Measurements from ENCODE around the gene TSC2. TPM values are rescaled to one million over a fixed set of nuclear protein-coding genes. Genes with fewer than 3 reads are reported as not detected.

TSC2 gene
- polyA plus RNA-seq, 3 donors = 39.6 to 60.5 (median 46.8) TPM

Other genes starting within 250 kb of the TSC2 start
- gene HAGH, start 221.2 kb upstream of the TSC2 start, polyA plus RNA-seq = 100 to 1,000 TPM in 1 of 3 donors, 10 to 100 TPM in 2; 63.9 to 121 (median 71.3) TPM
- 10 to 100 TPM; 16.0 to 28.5 (median 21.1) TPM for gene FAHD1, start 220.8 kb upstream of the TSC2 start, polyA plus RNA-seq
- under 1 TPM in 2 of 3 donors, not detected in 1; 0.03 to 0.07 TPM for gene MEIOB, start 175.8 kb upstream of the TSC2 start, polyA plus RNA-seq
- under 1 TPM in 1 of 3 donors, not detected in 2; 0.56 TPM for gene HS3ST6, start 129.6 kb upstream of the TSC2 start, polyA plus RNA-seq
- 100 to 1,000 TPM in 1 of 3 donors, 10 to 100 TPM in 2; 74.0 to 108 (median 85.5) TPM for gene MSRB1, start 104.8 kb upstream of the TSC2 start, polyA plus RNA-seq
- 1 to 10 TPM in 1 of 3 donors, under 1 TPM in 1, not detected in 1; 0.03 to 1.2 TPM for gene RPL3L, start 93.3 kb upstream of the TSC2 start, polyA plus RNA-seq
- gene NDUFB10, start 88.4 kb upstream of the TSC2 start, polyA plus RNA-seq = 100 to 1,000 TPM; 146 to 274 (median 190) TPM
- 1,000 to 10,000 TPM; 3,105 to 3,328 (median 3,324) TPM for gene RPS2, start 83.2 kb upstream of the TSC2 start, polyA plus RNA-seq
- under 1 TPM in 1 of 3 donors, not detected in 2; 0.13 TPM for gene RNF151, start 81.1 kb upstream of the TSC2 start, polyA plus RNA-seq
- gene TBL3, start 75.9 kb upstream of the TSC2 start, polyA plus RNA-seq = 10 to 100 TPM; 30.5 to 41.8 (median 41.6) TPM
- gene NOXO1, start 66.5 kb upstream of the TSC2 start, polyA plus RNA-seq = under 1 TPM in 2 of 3 donors, not detected in 1; 0.15 to 0.67 TPM
- gene GFER, start 63.8 kb upstream of the TSC2 start, polyA plus RNA-seq = 10 to 100 TPM; 21.0 to 40.4 (median 30.8) TPM
- under 1 TPM in 2 of 3 donors, not detected in 1; 0.24 to 0.43 TPM for gene SYNGR3, start 58.0 kb upstream of the TSC2 start, polyA plus RNA-seq
- gene ZNF598, start 38.2 kb upstream of the TSC2 start, polyA plus RNA-seq = 10 to 100 TPM; 24.1 to 45.6 (median 42.5) TPM
- gene NPW, start 28.2 kb upstream of the TSC2 start, polyA plus RNA-seq = under 1 TPM in 2 of 3 donors, not detected in 1; 0.54 to 0.68 TPM
- 100 to 1,000 TPM in 2 of 3 donors, 10 to 100 TPM in 1; 28.8 to 317 (median 232) TPM for gene NHERF2, start 21.1 kb upstream of the TSC2 start, polyA plus RNA-seq
- 10 to 100 TPM; 12.1 to 23.3 (median 14.5) TPM for gene NTHL1, start 151 bp upstream of the TSC2 start, polyA plus RNA-seq
- 10 to 100 TPM; 36.9 to 89.6 (median 83.7) TPM for gene PKD1, start 87.9 kb downstream of the TSC2 start, polyA plus RNA-seq
- 10 to 100 TPM in 1 of 3 donors, 1 to 10 TPM in 2; 1.4 to 24.8 (median 1.9) TPM for gene RAB26, start 100.6 kb downstream of the TSC2 start, polyA plus RNA-seq
- 10 to 100 TPM; 24.3 to 42.1 (median 42.0) TPM for gene TRAF7, start 107.8 kb downstream of the TSC2 start, polyA plus RNA-seq
- gene CASKIN1, start 148.6 kb downstream of the TSC2 start, polyA plus RNA-seq = under 1 TPM; 0.22 to 0.35 (median 0.30) TPM
- gene MLST8, start 157.5 kb downstream of the TSC2 start, polyA plus RNA-seq = 10 to 100 TPM; 53.8 to 56.0 (median 53.9) TPM
- 1 to 10 TPM; 3.3 to 9.9 (median 9.2) TPM for gene BRICD5, start 162.9 kb downstream of the TSC2 start, polyA plus RNA-seq
- gene PGP, start 166.9 kb downstream of the TSC2 start, polyA plus RNA-seq = 10 to 100 TPM in 2 of 3 donors, 1 to 10 TPM in 1; 3.8 to 12.6 (median 10.7) TPM
- 10 to 100 TPM; 11.6 to 19.3 (median 16.1) TPM for gene E4F1, start 175.6 kb downstream of the TSC2 start, polyA plus RNA-seq
- under 1 TPM; 0.41 to 0.45 (median 0.45) TPM for gene DNASE1L2, start 188.5 kb downstream of the TSC2 start, polyA plus RNA-seq
- 100 to 1,000 TPM in 1 of 3 donors, 10 to 100 TPM in 2; 56.0 to 126 (median 72.3) TPM for gene ECI1, start 203.6 kb downstream of the TSC2 start, polyA plus RNA-seq
- 100 to 1,000 TPM in 2 of 3 donors, 10 to 100 TPM in 1; 69.8 to 138 (median 102) TPM for gene RNPS1, start 220.1 kb downstream of the TSC2 start, polyA plus RNA-seq